Thyroid gland (tissue), 4 donors: ENCODE measurements around the gene NECTIN2.

ENCODE experiments used
- CTCF ChIP-seq, 6 experiments: fragments of 200-600 bp in 3 of 6; fragments of 450-650 bp in 3 of 6; sonication (generic) in 3 of 6; IDR thresholded peaks; one replicate each; pipeline ENCODE4 v1.5.1; 2016 to 2019; ENCODE audit warnings: antibody characterized with exemption in 6 of 6, mild to moderate bottlenecking in 2 of 6, inconsistent platforms in 1 of 6, moderate library complexity in 1 of 6
- POLR2A ChIP-seq, 2 donors: fragments of 450-650 bp; IDR thresholded peaks; one replicate each; pipeline ENCODE4 v1.6.1; 2017; ENCODE audit warnings: antibody characterized with exemption in 2 of 2, mild to moderate bottlenecking in 2 of 2, moderate library complexity in 1 of 2

- TF ChIP-seq CTCF (IDR thresholded peaks at IDR 0.05) (no peak), POLR2A (IDR thresholded peaks at IDR 0.05) (no peak)
Observed at GRCh38 chr19:44851427-44851826, 5.3 kb downstream of the NECTIN2 start.
